SU-DHL-6 (cell line): ENCODE measurements around the gene PCSK9.

Experiments
- CTCF ChIP-seq: fragments of 200-600 bp; sonication (generic); IDR thresholded peaks from one replicate; pipeline ENCODE4 v1.5.1; 2017; ENCODE audit warnings: antibody characterized with exemption, mild to moderate bottlenecking, low read length, moderate library complexity; ENCODE audit not compliant: insufficient read depth, poor library complexity, severe bottlenecking
- EZH2phosphoT487 ChIP-seq: fragments of 200-600 bp; sonication (generic), shearing (Covaris generic); conservative IDR thresholded peaks from 2 replicates; pipeline ENCODE4 v1.6.1; 2018; ENCODE audit warnings: mild to moderate bottlenecking, antibody characterized with exemption, low read length, moderate library complexity, mixed read lengths

DNA sequence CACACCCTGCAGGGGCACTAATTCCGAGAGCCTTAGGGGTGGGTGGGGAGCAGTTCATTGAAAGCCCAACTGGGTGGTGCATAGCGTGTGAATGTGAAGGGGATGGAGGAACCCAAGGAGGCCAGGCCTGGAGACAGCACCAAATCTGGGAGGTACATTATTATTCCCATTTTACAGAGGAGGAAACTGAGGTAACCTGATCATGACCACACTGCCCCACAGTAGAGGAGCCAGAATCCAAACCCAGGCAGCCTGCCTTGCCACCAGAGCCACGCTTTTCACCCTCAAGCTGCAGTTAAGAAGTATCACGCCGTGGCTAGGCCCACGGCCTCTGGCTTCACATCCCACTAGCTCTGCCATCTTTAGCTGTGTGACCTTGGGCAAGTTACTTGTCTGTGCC is 41.2 kb upstream of the PCSK9 start:
- TF ChIP-seq CTCF = no peak
- no peak for TF ChIP-seq EZH2phosphoT487
